IMR-90 (cell line): ENCODE measurements around the gene BTBD6. TPM values are rescaled to one million over a fixed set of nuclear protein-coding genes. Genes with fewer than 3 reads are reported as not detected.
A peak's percentile ranks its signal among the peaks of the same experiment; 100 is the strongest.

ENCODE experiments used
- ATAC-seq: fragments of 200-7000 bp; cut with Tn5 transposase; 2 replicates; pipeline ENCODE4 v1.9.1; 2020; ENCODE audit warnings: low read depth, mild to moderate bottlenecking, moderate library complexity
- BruUV-seq: library from RNA; stranded (reverse); fragments of 400-500 nt; replicated peaks from 2 replicates; lab custom pipeline; 2021; lab: Mats Ljungman, UMichigan
- CTCF ChIA-PET: fragments of 300-600 bp; formaldehyde crosslinking; extraction: SDS; loops from one replicate; lab custom pipeline; 2021; ENCODE audit warnings: antibody characterized with exemption; lab: Yijun Ruan, JAX
- POLR2A ChIA-PET: fragments of 300-600 bp; sonication (Branson Sonifier 250); formaldehyde crosslinking; loops from one replicate; lab custom pipeline; 2022; ENCODE audit warnings: antibody characterized with exemption; ENCODE audit not compliant: unreplicated experiment; lab: Charles Lee
- DNase-seq: peaks from one replicate; pipeline ENCODE4 v3.0.0; 2013
- H2AFZ ChIP-seq: replicated peaks from 2 replicates; pipeline ENCODE3; 2013; ENCODE audit warnings: low read length, mild to moderate bottlenecking; ENCODE audit not compliant: poor library complexity
- H2AK5ac ChIP-seq: 2 replicates; pipeline ENCODE4 v1.6.1; 2013; ENCODE audit warnings: low read depth, low read length, inconsistent platforms
- H2AK9ac ChIP-seq: replicated peaks from 2 replicates; pipeline ENCODE3; 2013; ENCODE audit warnings: mild to moderate bottlenecking, low read depth, low read length, moderate library complexity; ENCODE audit not compliant: poor library complexity
- H2BK120ac ChIP-seq: 2 replicates; pipeline ENCODE4 v1.6.1; 2013; ENCODE audit warnings: low read depth, low read length, inconsistent platforms
- H2BK15ac ChIP-seq: 3 replicates; pipeline ENCODE4 v1.6.1; 2013; ENCODE audit warnings: low read depth, low read length, inconsistent platforms
- H2BK20ac ChIP-seq: 2 replicates; pipeline ENCODE4 v1.6.1; 2013; ENCODE audit warnings: low read depth, mild to moderate bottlenecking, inconsistent platforms, low read length, moderate library complexity
- H2BK5ac ChIP-seq: 2 replicates; pipeline ENCODE4 v1.6.1; 2013; ENCODE audit warnings: mild to moderate bottlenecking, low read depth, low read length, inconsistent platforms; ENCODE audit not compliant: poor library complexity, severe bottlenecking
- H3K14ac ChIP-seq: replicated peaks from 2 replicates; pipeline ENCODE4 v1.6.1; 2013; ENCODE audit warnings: low read depth, low read length, inconsistent platforms
- H3K18ac ChIP-seq: 2 replicates; pipeline ENCODE4 v1.6.1; 2013; ENCODE audit warnings: low read depth, low read length, control low read depth
- H3K23ac ChIP-seq: 2 replicates; pipeline ENCODE4 v1.6.1; 2013; ENCODE audit warnings: low read depth, low read length, inconsistent platforms
- H3K27ac ChIP-seq: 2 replicates; pipeline ENCODE4 v1.5.1; 2013; ENCODE audit warnings: mild to moderate bottlenecking, control low read depth, low read length; ENCODE audit not compliant: insufficient read depth
- H3K27me3 ChIP-seq: 2 replicates; pipeline ENCODE4 v1.6.1; 2013; ENCODE audit warnings: low read length; ENCODE audit not compliant: control insufficient read depth, insufficient read depth
- H3K36me3 ChIP-seq: 2 replicates; pipeline ENCODE4 v1.6.1; 2013; ENCODE audit warnings: low read length, mixed read lengths; ENCODE audit not compliant: control insufficient read depth, insufficient read depth
- H3K4ac ChIP-seq: 2 replicates; pipeline ENCODE4 v1.6.1; 2013; ENCODE audit warnings: low read depth, low read length, inconsistent platforms
- H3K4me1 ChIP-seq: 2 replicates; pipeline ENCODE4 v1.6.1; 2013; ENCODE audit warnings: low read length, mixed read lengths; ENCODE audit not compliant: control insufficient read depth, insufficient read depth
- H3K4me2 ChIP-seq: 2 replicates; pipeline ENCODE4 v1.6.1; 2013; ENCODE audit warnings: low read depth, mild to moderate bottlenecking, control low read depth, low read length, moderate library complexity
- H3K4me3 ChIP-seq: 2 replicates; pipeline ENCODE4 v1.5.1; 2013; ENCODE audit warnings: low read depth, mild to moderate bottlenecking, control low read depth, low read length, moderate library complexity; ENCODE audit not compliant: insufficient read depth
- H3K56ac ChIP-seq: 2 replicates; pipeline ENCODE4 v1.6.1; 2013; ENCODE audit warnings: low read length, inconsistent platforms; ENCODE audit not compliant: insufficient read depth; ENCODE audit errors: extremely low read depth
- H3K79me1 ChIP-seq, 2 experiments: 2 replicates each; pipeline ENCODE4 v1.6.1; 2013; ENCODE audit warnings: low read length in 2 of 2, inconsistent platforms in 1 of 2, low read depth in 1 of 2
- H3K9ac ChIP-seq: 2 replicates; pipeline ENCODE4 v1.6.1; 2013; ENCODE audit warnings: low read depth, low read length, control low read depth
- H3K9me1 ChIP-seq: 2 replicates; pipeline ENCODE4 v1.6.1; 2013; ENCODE audit warnings: low read length, inconsistent platforms; ENCODE audit not compliant: insufficient read depth
- H3K9me3 ChIP-seq: 2 replicates; pipeline ENCODE4 v1.6.1; 2013; ENCODE audit warnings: low read length; ENCODE audit not compliant: control insufficient read depth, insufficient read depth
- H4K20me1 ChIP-seq: 2 replicates; pipeline ENCODE4 v1.6.1; 2013; ENCODE audit warnings: low read length, inconsistent platforms; ENCODE audit not compliant: insufficient read depth
- H4K5ac ChIP-seq: 2 replicates; pipeline ENCODE4 v1.6.1; 2013; ENCODE audit warnings: mild to moderate bottlenecking, low read depth, low read length, control low read depth
- H4K8ac ChIP-seq, 2 experiments: 2 replicates each; pipeline ENCODE4 v1.6.1; 2013; ENCODE audit warnings: low read depth in 2 of 2, low read length in 2 of 2, control low read depth in 1 of 2, inconsistent platforms in 1 of 2
- H4K91ac ChIP-seq: 2 replicates; pipeline ENCODE4 v1.6.1; 2013; ENCODE audit warnings: low read depth, low read length, inconsistent platforms; ENCODE audit not compliant: insufficient read depth
- BHLHE40 ChIP-seq: fragments of 150-350 bp; IDR thresholded peaks from 2 replicates; pipeline ENCODE4 v1.6.1; 2016; ENCODE audit warnings: mild to moderate bottlenecking, low read depth, low read length
- CHD1 ChIP-seq: IDR thresholded peaks from 2 replicates; pipeline ENCODE4 v1.6.1; 2012; ENCODE audit warnings: low read depth, low read length, improper control_type of control experiment
- CTCF ChIP-seq: conservative IDR thresholded peaks from 2 replicates; pipeline ENCODE4 v1.5.1; 2012; ENCODE audit warnings: mild to moderate bottlenecking, low read depth, low read length, improper control_type of control experiment
- MAFK ChIP-seq: IDR thresholded peaks from 2 replicates; pipeline ENCODE4 v1.6.1; 2012; ENCODE audit warnings: low read depth, low read length, improper control_type of control experiment
- MAZ ChIP-seq: IDR thresholded peaks from 2 replicates; pipeline ENCODE4 v1.6.1; 2012; ENCODE audit warnings: low read depth, mild to moderate bottlenecking, low read length, improper control_type of control experiment, moderate library complexity, borderline replicate concordance
- MXI1 ChIP-seq: IDR thresholded peaks from 2 replicates; pipeline ENCODE4 v1.6.1; 2012; ENCODE audit warnings: low read depth, mild to moderate bottlenecking, low read length, moderate library complexity, borderline replicate concordance
- NFE2L2 ChIP-seq: fragments of 150-350 bp; IDR thresholded peaks from 2 replicates; pipeline ENCODE4 v1.6.1; 2016; ENCODE audit warnings: low read depth, mild to moderate bottlenecking, low read length
- POLR2A ChIP-seq: IDR thresholded peaks from 2 replicates; pipeline ENCODE4 v1.6.1; 2012; ENCODE audit warnings: mild to moderate bottlenecking, low read depth, low read length
- RAD21 ChIP-seq: IDR thresholded peaks from 2 replicates; pipeline ENCODE4 v1.6.1; 2012; ENCODE audit warnings: low read length, improper control_type of control experiment
- RFX5 ChIP-seq: IDR thresholded peaks from 2 replicates; pipeline ENCODE4 v1.8.0; 2012; ENCODE audit warnings: low read depth, mild to moderate bottlenecking, low read length, moderate library complexity
- SMC3 ChIP-seq: fragments of 150-350 bp; IDR thresholded peaks from 2 replicates; pipeline ENCODE4 v1.6.1; 2016; ENCODE audit warnings: low read depth, mild to moderate bottlenecking, antibody characterized with exemption, low read length, moderate library complexity
- WGBS, 2 experiments: methylation state at CpG; one replicate each; pipeline versions ENCODE4 v1.1.5 to v1.1.7; 2013; ENCODE audit warnings: missing lambda C conversion rate in 2 of 2; ENCODE audit not compliant: insufficient read length in 1 of 2; ENCODE audit errors: extremely low coverage in 2 of 2; 5-methylcytosine and 5-hydroxymethylcytosine counted together
- dilution Hi-C: fragments of 300-500 bp; cut with HindIII; formaldehyde crosslinking; loops from one replicate; pipeline ENCODE4 v1.14.3; 2018; ENCODE audit warnings: low sequenced_read_pairs; ENCODE audit not compliant: unreplicated experiment
- in situ Hi-C: fragments of 300-500 bp; cut with MboI; formaldehyde crosslinking; loops from 3 replicates; pipeline ENCODE4 v1.14.3; 2019; ENCODE audit warnings: low sequenced_read_pairs, inconsistent platforms, mixed read lengths
- intact Hi-C: fragments of 100-400 bp; cut with micrococcal nuclease; formaldehyde crosslinking; loops from 2 replicates; pipeline ENCODE4 v1.10.0; 2022
- polyA plus RNA-seq, 3 experiments: library from polyadenylated mRNA; depleted of rRNA; stranded (reverse); fragments of >200 nt; gene quantifications; 2 replicates each; pipeline ENCODE4 v1.2.3, GENCODE V29; 2012; ENCODE audit warnings: low replicate concordance in 1 of 3
- total RNA-seq: library from RNA; depleted of rRNA; stranded (reverse); fragments of >200 nt; gene quantifications from 2 replicates; pipeline ENCODE4 v1.2.3, GENCODE V29; 2012
- TF ChIP-seq, protein P1 (sequence below): fragments of 150-350 bp; IDR thresholded peaks from 2 replicates; pipeline ENCODE4 v1.6.1; 2016; ENCODE audit warnings: low read depth, mild to moderate bottlenecking, low read length, moderate library complexity, borderline replicate concordance
- TF ChIP-seq, protein P2 (sequence below): fragments of 150-350 bp; IDR thresholded peaks from 2 replicates; pipeline ENCODE4 v1.6.1; 2017; ENCODE audit warnings: mild to moderate bottlenecking, antibody characterized with exemption, low read length, low read depth

BTBD6 gene
- total and polyA plus RNA-seq, 2 of the 4 experiments (the other 2 are of a cell fraction) = 33.9 to 43.9 TPM

GRCh38 chr14:105286759-105287144 lies 38.4 kb downstream of the BTBD6 start:
- TF ChIP-seq, protein P1, sequence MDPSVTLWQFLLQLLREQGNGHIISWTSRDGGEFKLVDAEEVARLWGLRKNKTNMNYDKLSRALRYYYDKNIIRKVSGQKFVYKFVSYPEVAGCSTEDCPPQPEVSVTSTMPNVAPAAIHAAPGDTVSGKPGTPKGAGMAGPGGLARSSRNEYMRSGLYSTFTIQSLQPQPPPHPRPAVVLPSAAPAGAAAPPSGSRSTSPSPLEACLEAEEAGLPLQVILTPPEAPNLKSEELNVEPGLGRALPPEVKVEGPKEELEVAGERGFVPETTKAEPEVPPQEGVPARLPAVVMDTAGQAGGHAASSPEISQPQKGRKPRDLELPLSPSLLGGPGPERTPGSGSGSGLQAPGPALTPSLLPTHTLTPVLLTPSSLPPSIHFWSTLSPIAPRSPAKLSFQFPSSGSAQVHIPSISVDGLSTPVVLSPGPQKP = no peak
- no peak for TF ChIP-seq MAFK
- TF ChIP-seq, protein P2, sequence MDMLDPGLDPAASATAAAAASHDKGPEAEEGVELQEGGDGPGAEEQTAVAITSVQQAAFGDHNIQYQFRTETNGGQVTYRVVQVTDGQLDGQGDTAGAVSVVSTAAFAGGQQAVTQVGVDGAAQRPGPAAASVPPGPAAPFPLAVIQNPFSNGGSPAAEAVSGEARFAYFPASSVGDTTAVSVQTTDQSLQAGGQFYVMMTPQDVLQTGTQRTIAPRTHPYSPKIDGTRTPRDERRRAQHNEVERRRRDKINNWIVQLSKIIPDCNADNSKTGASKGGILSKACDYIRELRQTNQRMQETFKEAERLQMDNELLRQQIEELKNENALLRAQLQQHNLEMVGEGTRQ = no peak
- no peak for TF ChIP-seq RFX5
- no peak for TF ChIP-seq MAZ
- TF ChIP-seq CHD1 = no peak
- TF ChIP-seq CTCF = no peak
- TF ChIP-seq SMC3 = no peak
- TF ChIP-seq MXI1 = no peak
- TF ChIP-seq POLR2A = no peak
- TF ChIP-seq NFE2L2 = no peak
- TF ChIP-seq BHLHE40 = no peak
- TF ChIP-seq RAD21 = no peak
- Histone ChIP-seq H3K79me1 (peaks cover 9 to 48% of the 10 kb centered on the region in 2 experiments; a peak in 3 of 4 replicates), H2AK5ac (no peak overlapping the region), H3K9ac (no peak overlapping the region), H3K4me3 (no peak overlapping the region), H3K23ac (no peak overlapping the region), H3K56ac (no peak overlapping the region), H3K4ac (no peak overlapping the region), H3K4me2 (no peak overlapping the region), H2BK20ac (no peak overlapping the region), H4K20me1 (peaks cover 49% of the 10 kb centered on the region), H3K9me3 (no peaks in the 10 kb centered on the region), H3K9me1 (0 out of 2 replicates have a peak, but pooled peaks cover 3% of the 10 kb centered on the region), H4K91ac (no peak overlapping the region), H2BK15ac (no peak overlapping the region), H4K8ac (no peak overlapping the region), H4K5ac (no peak overlapping the region), H2BK5ac (no peak overlapping the region), H2AFZ (peak overlapping the region; percentile 21), H3K27me3 (no peaks in the 10 kb centered on the region), H3K27ac (no peak overlapping the region), H3K4me1 (no peaks in the 10 kb centered on the region), H3K14ac (no peak overlapping the region), H3K36me3 (peaks cover 8% of the 10 kb centered on the region), H2AK9ac (no peak overlapping the region), H2BK120ac (no peak overlapping the region), H3K18ac (no peak overlapping the region)
- intact Hi-C loops = no loop called here
- POLR2A ChIA-PET = no interaction called here
- CTCF ChIA-PET = no interaction called here
- DNase-seq (no peak), ATAC-seq (no peak)
- 93% methylated on average over 3 of the region's 9 CpGs; no CpG with 5 or more reads in 1 of the 2 experiments for WGBS, 2 experiments
- in situ Hi-C loops = no loop called here
- BruUV-seq = no TSS peak
- dilution Hi-C loops = no loop called here
